ENCODE data around the gene WDFY3. TPM values are rescaled to one million over a fixed set of nuclear protein-coding genes. Genes with fewer than 3 reads are reported as not detected.

WDFY3 gene
- total RNA-seq, 1 donor from 2014 or later: 0.75 TPM

DNA sequence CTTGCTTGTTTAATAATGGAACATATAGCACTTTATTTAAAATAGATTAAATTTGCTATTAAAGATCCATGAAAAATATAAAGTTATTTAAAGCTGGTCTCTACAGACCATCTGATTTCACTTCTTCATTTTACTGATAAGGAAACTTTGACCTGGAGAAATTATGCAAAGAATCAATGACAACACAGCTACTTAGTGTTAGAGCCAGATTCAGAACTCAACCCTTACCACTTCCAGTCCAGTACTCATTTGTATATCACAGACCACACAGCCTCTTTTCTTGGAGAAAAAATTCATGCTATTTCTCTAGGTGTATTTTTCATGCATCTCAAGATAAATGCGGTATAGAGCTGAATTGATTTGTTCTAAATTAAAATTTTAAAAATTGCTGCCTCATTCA is 34.0 kb downstream of the WDFY3 start:
- no peak for DNase-seq

DNA sequence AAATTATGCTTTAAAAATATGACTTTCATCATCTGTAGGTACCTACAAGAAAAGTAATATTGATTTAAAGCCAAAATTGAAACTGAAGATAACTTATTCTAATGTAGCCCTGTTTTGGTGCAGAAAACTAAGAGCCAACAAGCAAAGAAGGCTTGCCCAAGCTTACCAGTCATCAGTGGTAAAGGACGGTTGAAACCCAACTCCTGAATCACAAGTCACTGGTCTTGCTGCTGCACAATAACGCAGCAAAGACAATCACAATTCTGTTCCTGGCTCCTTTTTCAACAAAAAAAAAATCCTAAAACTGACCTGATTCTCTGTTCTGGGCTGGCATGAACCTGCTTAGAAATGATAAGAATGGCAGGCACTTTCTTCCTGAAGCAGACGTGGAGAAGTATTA is 34.5 kb downstream of the WDFY3 start:
- Mint-ChIP-seq H3K27ac (no peak overlapping the region), H3K36me3 (ENCODE audit: low read depth) (no peaks in the 10 kb centered on the region), H3K4me1 (no peaks in the 10 kb centered on the region), H3K4me3 (no peak overlapping the region), H3K9me3 (no peaks in the 10 kb centered on the region), H3K27me3 (no peaks in the 10 kb centered on the region)
- intact Hi-C loops (cut with micrococcal nuclease): no loop called here
- DNase-seq: no peak

More for the DNA sequence above, 34.0 kb downstream of the WDFY3 start:
- no peaks in the 10 kb centered on the region for H3K4me1 Mint-ChIP-seq
- H3K27me3 Mint-ChIP-seq: no peaks in the 10 kb centered on the region
- H3K4me3 Mint-ChIP-seq: no peak overlapping the region
- H3K27ac Mint-ChIP-seq: no peak overlapping the region
- H3K36me3 Mint-ChIP-seq (ENCODE audit: low read depth): no peaks in the 10 kb centered on the region
- intact Hi-C loops (cut with micrococcal nuclease): no loop called here
- no peaks in the 10 kb centered on the region for H3K9me3 Mint-ChIP-seq

DNA sequence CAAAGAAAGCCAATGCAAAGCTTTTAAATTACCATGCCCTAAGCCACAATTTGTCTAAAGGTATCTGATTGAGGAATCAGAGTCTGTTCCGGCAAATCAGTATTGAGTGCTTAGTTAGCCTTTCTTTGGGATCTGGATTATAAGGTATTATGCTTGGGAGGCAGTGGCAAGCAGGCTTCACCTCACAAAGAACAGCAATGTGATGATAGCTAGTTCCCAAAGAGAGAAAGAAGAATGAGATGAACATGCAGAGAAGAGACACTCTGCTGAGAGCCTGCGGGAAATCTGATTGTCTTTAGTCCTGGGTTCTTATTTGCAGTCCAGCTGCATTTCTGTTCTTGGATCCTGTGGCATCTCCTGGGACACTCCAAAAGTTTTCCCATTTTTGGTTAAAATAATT is 35.2 kb downstream of the WDFY3 start:
- no peaks in the 10 kb centered on the region for H3K4me1 Mint-ChIP-seq
- H3K9me3 Mint-ChIP-seq: no peaks in the 10 kb centered on the region
- H3K4me3 Mint-ChIP-seq: no peak overlapping the region
- H3K27me3 Mint-ChIP-seq: no peaks in the 10 kb centered on the region
- no peak for DNase-seq
- intact Hi-C loops (cut with micrococcal nuclease): no loop called here
- H3K27ac Mint-ChIP-seq: no peak overlapping the region
- H3K36me3 Mint-ChIP-seq (ENCODE audit: low read depth): no peaks in the 10 kb centered on the region

DNA sequence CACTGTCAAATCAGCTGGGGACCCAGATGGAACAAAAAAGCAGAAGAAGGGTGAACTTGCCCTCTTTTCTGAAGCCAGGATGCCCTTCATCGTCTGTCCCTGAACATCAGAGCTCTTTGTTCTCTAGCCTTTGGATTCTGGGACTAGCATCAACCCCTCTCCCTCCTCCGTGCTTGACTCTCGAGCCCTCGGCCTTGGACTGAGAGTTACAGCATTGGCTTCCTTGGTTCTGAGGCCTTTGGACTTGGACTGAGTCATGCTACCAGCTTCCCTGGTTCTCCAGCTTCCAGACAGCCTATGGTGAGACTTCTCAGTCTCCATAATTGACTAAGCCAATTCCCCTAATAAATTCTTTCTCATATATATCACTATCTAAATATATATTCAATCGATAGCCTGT is 38.4 kb downstream of the WDFY3 start:
- H3K27me3 Mint-ChIP-seq: no peaks in the 10 kb centered on the region
- intact Hi-C loops (cut with micrococcal nuclease): no loop called here

DNA sequence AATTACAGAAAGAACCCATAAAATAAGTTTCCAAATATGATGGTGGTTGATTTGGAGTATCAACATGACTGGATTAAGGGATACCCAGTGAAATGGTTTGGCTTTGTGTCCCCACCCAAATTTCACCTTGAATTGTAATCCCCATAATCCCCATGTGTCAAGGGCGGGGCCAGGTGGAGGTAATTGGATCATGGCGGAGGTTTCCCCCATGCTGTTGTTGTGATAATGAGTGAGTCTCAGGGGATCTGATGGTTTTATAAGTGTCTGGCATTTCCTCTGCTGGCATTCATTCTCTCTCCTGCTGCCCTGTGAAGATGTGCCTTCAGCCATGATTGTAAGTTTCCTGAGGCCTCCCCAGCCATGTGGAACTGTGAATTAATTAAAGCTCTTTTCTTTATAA is 39.1 kb downstream of the WDFY3 start:
- Mint-ChIP-seq H3K4me1 (no peaks in the 10 kb centered on the region), H3K27me3 (no peaks in the 10 kb centered on the region), H3K36me3 (ENCODE audit: low read depth) (no peaks in the 10 kb centered on the region), H3K4me3 (no peak overlapping the region), H3K27ac (no peak overlapping the region), H3K9me3 (no peaks in the 10 kb centered on the region)
- intact Hi-C loops (cut with micrococcal nuclease): no loop called here
- no peak for DNase-seq

More for the DNA sequence above, 38.4 kb downstream of the WDFY3 start:
- no peak for DNase-seq
- H3K9me3 Mint-ChIP-seq: no peaks in the 10 kb centered on the region
- no peaks in the 10 kb centered on the region for H3K36me3 Mint-ChIP-seq (ENCODE audit: low read depth)
- no peaks in the 10 kb centered on the region for H3K4me1 Mint-ChIP-seq
- no peak overlapping the region for H3K4me3 Mint-ChIP-seq
- H3K27ac Mint-ChIP-seq: no peak overlapping the region

DNA sequence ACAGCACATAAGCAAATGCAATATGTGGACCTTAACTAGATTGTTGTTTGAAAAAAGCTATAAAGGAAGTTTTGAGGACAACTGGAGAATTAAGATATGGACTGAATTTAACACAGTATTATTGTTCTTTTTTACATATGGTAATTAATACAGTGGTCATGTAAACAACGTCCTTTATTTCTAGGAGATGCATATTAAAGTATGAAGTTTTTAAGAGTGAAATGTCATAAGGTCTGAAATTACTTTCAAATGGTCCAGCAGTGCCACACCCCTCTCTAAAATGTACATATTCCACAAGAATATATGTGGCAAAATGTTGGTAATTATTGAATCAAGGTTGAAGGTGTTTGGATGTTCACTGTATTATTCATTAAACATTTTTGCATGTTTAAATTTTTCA is 40.9 kb downstream of the WDFY3 start:
- no peaks in the 10 kb centered on the region for H3K9me3 Mint-ChIP-seq
- DNase-seq: no peak
- no peaks in the 10 kb centered on the region for H3K27me3 Mint-ChIP-seq
- no peak overlapping the region for H3K4me3 Mint-ChIP-seq
- no peaks in the 10 kb centered on the region for H3K4me1 Mint-ChIP-seq
- H3K36me3 Mint-ChIP-seq (ENCODE audit: low read depth): no peaks in the 10 kb centered on the region
- intact Hi-C loops (cut with micrococcal nuclease): no loop called here
- H3K27ac Mint-ChIP-seq: no peak overlapping the region

DNA sequence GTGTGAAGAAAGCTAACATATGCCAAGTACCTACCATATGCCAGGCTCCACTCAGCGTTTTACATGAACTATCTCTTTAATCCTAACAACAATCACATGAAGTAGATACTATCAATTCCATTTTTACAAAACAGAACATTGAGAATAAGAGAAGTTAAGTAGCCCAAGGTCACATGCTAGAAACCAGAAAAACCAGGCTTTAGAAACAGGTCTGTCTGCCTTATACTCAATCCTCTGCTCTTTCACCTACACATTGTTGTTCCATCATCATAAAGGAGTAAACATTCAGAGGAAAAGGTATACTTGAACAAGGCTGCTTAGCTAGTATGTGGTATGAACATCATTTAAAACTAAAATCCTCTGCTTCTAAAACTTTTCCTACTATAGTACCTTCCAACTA is 42.1 kb downstream of the WDFY3 start:
- Mint-ChIP-seq H3K27me3 (no peaks in the 10 kb centered on the region), H3K9me3 (no peaks in the 10 kb centered on the region), H3K36me3 (ENCODE audit: low read depth) (no peaks in the 10 kb centered on the region), H3K4me3 (no peak overlapping the region), H3K27ac (no peak overlapping the region), H3K4me1 (no peaks in the 10 kb centered on the region)
- intact Hi-C loops (cut with micrococcal nuclease): no loop called here
- no peak for DNase-seq

DNA sequence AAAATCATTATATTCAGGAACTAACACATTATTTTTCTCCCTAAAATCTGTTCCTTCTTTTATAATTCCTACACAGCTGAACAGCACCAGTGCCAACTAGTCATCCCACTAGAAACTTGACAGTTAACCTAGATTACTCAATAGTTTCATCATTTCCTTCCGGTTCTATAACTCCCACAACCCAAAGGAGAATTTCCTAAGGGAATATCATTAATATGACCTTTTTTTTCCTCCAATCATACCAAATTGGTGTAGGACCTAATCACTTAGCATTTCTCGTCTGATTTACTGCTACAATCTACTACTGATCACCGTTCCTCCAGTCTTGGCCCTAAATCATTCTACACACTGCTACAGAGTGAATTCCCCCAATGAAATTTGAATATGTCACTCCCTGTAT is 45.9 kb downstream of the WDFY3 start:
- no peaks in the 10 kb centered on the region for H3K36me3 Mint-ChIP-seq (ENCODE audit: low read depth)
- intact Hi-C loops (cut with micrococcal nuclease): no loop called here
- no peaks in the 10 kb centered on the region for H3K27me3 Mint-ChIP-seq
- no peak overlapping the region for H3K4me3 Mint-ChIP-seq
- H3K4me1 Mint-ChIP-seq: no peaks in the 10 kb centered on the region
- no peak for DNase-seq
- no peak overlapping the region for H3K27ac Mint-ChIP-seq
- H3K9me3 Mint-ChIP-seq: no peaks in the 10 kb centered on the region

DNA sequence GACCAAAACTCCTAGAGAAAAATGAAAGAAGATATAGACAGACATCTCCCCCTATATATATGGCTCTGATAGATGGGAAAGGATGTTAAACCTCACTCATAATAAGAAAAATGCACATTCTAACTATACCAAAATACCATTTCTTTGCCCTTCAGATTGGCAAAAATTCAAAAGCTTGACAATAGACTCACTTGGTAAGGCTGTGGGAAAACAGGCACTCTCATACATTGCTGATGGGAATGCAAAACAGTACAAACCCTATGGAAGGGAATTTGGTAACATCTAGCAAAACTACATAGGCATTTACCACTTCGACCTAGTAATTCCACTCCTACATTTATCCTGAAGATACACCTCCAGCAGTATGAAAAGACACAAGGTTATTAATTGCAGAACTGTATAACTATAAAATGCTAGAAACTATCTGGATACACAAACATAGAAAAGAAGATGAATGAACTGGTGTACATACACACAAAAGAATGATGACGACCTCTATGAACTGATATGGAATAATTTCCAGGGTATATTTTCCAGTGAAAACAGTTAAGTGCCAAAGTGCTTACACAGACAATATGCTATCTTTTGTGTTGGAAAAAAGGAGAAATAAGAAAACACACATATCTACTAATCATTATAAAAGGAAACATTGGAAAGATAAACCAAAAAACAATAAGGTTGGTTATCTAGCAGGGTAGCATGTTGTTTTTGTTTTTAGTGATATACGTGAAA is 48.5 kb downstream of the WDFY3 start:
- DNase-seq: no peak
- H3K9me3 Mint-ChIP-seq: no peaks in the 10 kb centered on the region
- intact Hi-C loops (cut with micrococcal nuclease): no loop called here
- H3K36me3 Mint-ChIP-seq (ENCODE audit: low read depth): no peaks in the 10 kb centered on the region
- no peak overlapping the region for H3K27ac Mint-ChIP-seq
- no peaks in the 10 kb centered on the region for H3K27me3 Mint-ChIP-seq
- H3K4me1 Mint-ChIP-seq: no peaks in the 10 kb centered on the region
- no peak overlapping the region for H3K4me3 Mint-ChIP-seq

DNA sequence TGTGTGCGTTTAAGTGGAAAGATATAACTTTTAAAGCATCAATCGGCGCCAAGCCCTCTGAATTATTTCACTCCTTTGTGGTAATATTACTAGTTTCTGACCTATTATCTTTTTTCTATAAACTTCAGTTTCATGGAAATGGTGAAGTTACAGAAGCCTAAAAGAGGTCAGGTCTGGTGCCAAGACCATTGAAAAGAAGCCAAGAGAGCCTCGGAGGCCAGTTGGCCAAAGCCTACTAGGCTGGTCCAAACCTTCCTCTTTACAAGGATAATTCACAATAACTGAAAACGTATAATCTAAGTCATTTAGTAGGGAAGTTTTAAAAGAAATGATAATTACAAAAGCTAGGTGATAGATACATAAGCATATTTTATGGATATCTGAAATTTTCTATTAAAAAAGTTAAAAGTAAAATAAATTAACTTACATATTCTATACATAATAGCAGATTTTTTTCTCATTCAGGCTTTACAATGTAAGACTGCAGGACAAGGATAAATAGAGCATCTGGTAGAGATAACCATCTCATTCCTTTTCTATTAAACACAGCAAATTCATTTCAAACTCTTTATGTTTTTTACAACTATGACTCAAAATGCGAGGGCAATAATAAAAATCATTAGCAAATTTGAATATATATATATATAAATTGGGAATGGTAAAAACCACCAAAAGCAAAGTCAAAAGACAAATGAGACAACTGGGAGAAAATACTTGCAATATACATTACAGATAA is 49.2 kb downstream of the WDFY3 start:
- Mint-ChIP-seq H3K36me3 (ENCODE audit: low read depth) (no peaks in the 10 kb centered on the region), H3K4me1 (no peaks in the 10 kb centered on the region), H3K27me3 (no peaks in the 10 kb centered on the region)

DNA sequence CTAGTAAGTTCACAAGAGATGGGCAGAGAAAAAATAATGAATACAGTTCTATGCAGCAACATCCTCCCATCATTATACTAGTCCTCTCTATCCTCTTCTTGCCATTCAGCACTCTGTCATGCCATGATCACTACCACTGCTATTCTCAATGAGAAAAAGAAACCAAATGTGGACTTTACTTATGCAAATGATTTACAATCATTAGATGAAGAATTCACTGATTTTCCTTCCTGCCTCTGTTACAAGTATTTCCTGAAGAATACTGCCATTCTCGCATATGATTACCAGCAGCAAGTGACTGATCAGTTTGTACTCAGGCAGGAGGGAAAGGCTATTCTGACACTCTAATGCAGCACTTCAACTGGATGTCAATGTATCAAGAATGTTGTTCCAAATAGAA is 50.3 kb downstream of the WDFY3 start:
- intact Hi-C loops (cut with micrococcal nuclease): no loop called here
- Mint-ChIP-seq H3K9me3 (no peaks in the 10 kb centered on the region), H3K4me3 (no peak overlapping the region), H3K27me3 (no peaks in the 10 kb centered on the region), H3K36me3 (ENCODE audit: low read depth) (no peaks in the 10 kb centered on the region), H3K27ac (no peak overlapping the region), H3K4me1 (no peaks in the 10 kb centered on the region)
- no peak for DNase-seq

More for the DNA sequence above, 49.2 kb downstream of the WDFY3 start:
- Mint-ChIP-seq H3K9me3 (no peaks in the 10 kb centered on the region), H3K4me3 (no peak overlapping the region), H3K27ac (no peak overlapping the region)
- intact Hi-C loops (cut with micrococcal nuclease): no loop called here
- no peak for DNase-seq

DNA sequence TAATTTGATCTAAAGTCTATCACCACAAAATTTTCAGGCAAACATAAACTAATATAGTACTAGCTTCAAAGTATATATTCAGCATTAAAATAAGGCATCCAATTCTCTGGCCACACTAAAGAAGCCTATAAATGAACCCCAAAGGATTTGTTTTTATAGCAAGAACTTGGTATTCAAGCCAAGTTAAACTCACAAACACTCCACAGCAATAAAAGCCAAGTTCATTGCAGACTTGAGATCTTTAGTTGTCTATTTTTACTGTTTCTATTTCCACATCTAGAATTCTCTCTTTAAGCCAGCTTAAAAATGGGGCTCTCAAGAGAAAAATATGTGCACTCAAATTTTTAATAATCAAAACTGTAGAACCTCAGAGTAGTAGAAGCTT is 51.1 kb downstream of the WDFY3 start:
- H3K4me1 Mint-ChIP-seq: no peaks in the 10 kb centered on the region
- no peak overlapping the region for H3K27ac Mint-ChIP-seq
- no peak for DNase-seq
- intact Hi-C loops (cut with micrococcal nuclease): no loop called here
- H3K27me3 Mint-ChIP-seq: no peaks in the 10 kb centered on the region
- H3K36me3 Mint-ChIP-seq (ENCODE audit: low read depth): no peaks in the 10 kb centered on the region
- no peaks in the 10 kb centered on the region for H3K9me3 Mint-ChIP-seq
- H3K4me3 Mint-ChIP-seq: no peak overlapping the region

DNA sequence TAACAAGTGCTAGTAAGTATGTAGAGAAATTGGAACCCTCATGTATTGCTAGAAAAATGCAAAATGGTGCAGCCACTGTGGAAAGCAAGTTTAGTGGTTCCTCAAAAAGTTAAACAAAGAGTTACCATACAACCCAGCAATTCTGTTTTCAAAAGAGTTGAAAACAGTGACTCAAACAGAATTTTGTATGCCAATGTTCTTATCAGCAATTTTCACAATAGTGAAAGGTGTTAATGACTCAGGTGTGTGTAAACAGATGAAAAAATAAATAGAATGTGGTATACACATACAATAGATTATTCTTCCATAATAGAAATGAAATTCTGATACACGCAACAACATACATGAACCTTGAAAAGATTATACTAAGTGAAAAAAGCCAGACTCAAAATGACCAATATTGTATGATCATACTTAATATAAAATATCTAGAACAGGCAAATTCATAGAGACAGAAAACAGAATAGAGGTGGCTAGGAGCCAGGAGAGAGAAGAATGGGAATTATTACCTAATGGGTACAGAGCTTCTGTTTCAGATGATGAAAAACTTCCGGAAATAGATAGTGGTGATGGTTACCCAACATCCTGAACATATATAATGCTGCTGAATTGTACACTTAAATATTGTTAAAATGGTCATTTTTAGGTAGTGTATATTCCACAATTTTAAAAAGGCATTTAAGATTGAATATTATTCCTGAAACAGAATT is 51.6 kb downstream of the WDFY3 start:
- Mint-ChIP-seq H3K9me3 (no peaks in the 10 kb centered on the region), H3K27me3 (no peaks in the 10 kb centered on the region), H3K36me3 (ENCODE audit: low read depth) (no peaks in the 10 kb centered on the region), H3K4me1 (no peaks in the 10 kb centered on the region), H3K27ac (no peak overlapping the region), H3K4me3 (no peak overlapping the region)
- no peak for DNase-seq
- intact Hi-C loops (cut with micrococcal nuclease): no loop called here

DNA sequence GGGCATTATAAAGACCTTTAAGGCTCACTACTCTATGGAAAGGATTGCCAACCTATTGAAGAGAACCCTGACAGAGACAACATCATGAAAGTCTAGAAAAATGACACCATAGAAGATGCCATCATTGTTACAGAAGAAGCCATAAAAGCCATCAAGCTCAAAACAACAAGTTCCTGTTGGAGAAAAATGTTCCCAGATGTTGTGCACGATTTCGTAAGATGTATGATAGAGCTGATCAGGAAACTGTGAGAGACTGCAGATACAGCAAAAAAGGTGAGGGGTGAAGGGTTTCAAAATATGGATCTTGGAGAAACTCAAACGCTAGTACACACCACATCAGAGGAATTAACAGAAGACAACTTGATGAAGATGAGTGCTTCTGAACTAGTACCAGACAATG is 53.3 kb downstream of the WDFY3 start:
- no peaks in the 10 kb centered on the region for H3K9me3 Mint-ChIP-seq
- H3K4me1 Mint-ChIP-seq: no peaks in the 10 kb centered on the region
- no peaks in the 10 kb centered on the region for H3K27me3 Mint-ChIP-seq
- no peak for DNase-seq
- H3K36me3 Mint-ChIP-seq (ENCODE audit: low read depth): no peaks in the 10 kb centered on the region
- no peak overlapping the region for H3K27ac Mint-ChIP-seq
- intact Hi-C loops (cut with micrococcal nuclease): no loop called here
- no peak overlapping the region for H3K4me3 Mint-ChIP-seq

Data from activated CD4-positive, alpha-beta T cell treated with anti-CD3 and anti-CD28 coated beads, Interleukin-2, amount 10 ng/mL, durations not matched to agents 24 days and 14 days (primary cell).